Activated T-cell treated with anti-CD3 and anti-CD28 coated beads for 48 hours (primary cell): ENCODE results near the gene IRX4.
"Not testable (repeated sequence)": the region's sequence is repeated elsewhere in the genome, so short reads cannot be mapped to it uniquely, and the experiment has no call there.

ENCODE experiments used
- DNase-seq: peaks from one replicate; pipeline ENCODE4 v3.0.0-alpha.2; 2020; ENCODE audit warnings: low read depth

IRX4 gene

GRCh38 chr5:1877103-1878049, 5.3 kb downstream of the IRX4 start:
- no peak for DNase-seq

- DNase-seq = no peak
Observed at GRCh38 chr5:1876660-1877064, 6.1 kb downstream of the IRX4 start.

GRCh38 chr5:1875843-1876659, 6.7 kb downstream of the IRX4 start:
- no peak for DNase-seq

- DNase-seq = no peak
Observed at GRCh38 chr5:1875281-1875842, 7.4 kb downstream of the IRX4 start.

GRCh38 chr5:1874771-1875220, 7.9 kb downstream of the IRX4 start:
- DNase-seq = no peak

- DNase-seq = no peak
Observed at GRCh38 chr5:1874348-1874747, 8.4 kb downstream of the IRX4 start.

- DNase-seq = no peak
Observed at GRCh38 chr5:1873243-1873959, 9.3 kb downstream of the IRX4 start.

- no peak for DNase-seq
Observed at GRCh38 chr5:1871441-1871840, 11.3 kb downstream of the IRX4 start.

GRCh38 chr5:1870435-1871272, 12.1 kb downstream of the IRX4 start:
- DNase-seq = not testable (repeated sequence)

- DNase-seq = no peak
Observed at GRCh38 chr5:1868886-1869475, 13.7 kb downstream of the IRX4 start.

GRCh38 chr5:1867815-1868143, 14.9 kb downstream of the IRX4 start:
- DNase-seq = no peak

GRCh38 chr5:1867114-1867814, 15.5 kb downstream of the IRX4 start:
- no peak for DNase-seq

GRCh38 chr5:1865948-1866347, 16.8 kb downstream of the IRX4 start:
- no peak for DNase-seq

- no peak for DNase-seq
Observed at GRCh38 chr5:1865486-1865885, 17.2 kb downstream of the IRX4 start.

GRCh38 chr5:1864896-1865440, 17.8 kb downstream of the IRX4 start:
- no peak for DNase-seq

GRCh38 chr5:1860949-1861348, 21.8 kb downstream of the IRX4 start:
- no peak for DNase-seq

GRCh38 chr5:1860021-1860610, 22.6 kb downstream of the IRX4 start:
- DNase-seq = no peak

- no peak for DNase-seq
Observed at GRCh38 chr5:1859099-1859498, 23.6 kb downstream of the IRX4 start.

GRCh38 chr5:1858436-1858835, 24.3 kb downstream of the IRX4 start:
- DNase-seq = no peak

- DNase-seq = no peak
Observed at GRCh38 chr5:1857256-1857600, 25.5 kb downstream of the IRX4 start.
